CD4-positive, alpha-beta T cell (primary cell): ENCODE data around the gene SEMA4D. TPM values are rescaled to one million over a fixed set of nuclear protein-coding genes. Genes with fewer than 3 reads are reported as not detected.

Source experiments
- ATAC-seq: fragments of 200-7000 bp; cut with Tn5 transposase; one replicate; pipeline ENCODE4 v1.10.0; 2022; ENCODE audit warnings: mild to moderate bottlenecking; ENCODE audit not compliant: poor library complexity
- CTCF ChIA-PET: fragments of 350-600 bp; sonication (Branson Sonifier 250); formaldehyde crosslinking; loops from one replicate; lab custom pipeline; 2021; ENCODE audit warnings: antibody characterized with exemption, inconsistent platforms; lab: Charles Lee
- POLR2A ChIA-PET: fragments of 350-600 bp; sonication (Branson Sonifier 250); formaldehyde crosslinking; loops from one replicate; lab custom pipeline; 2021; ENCODE audit warnings: antibody characterized with exemption, inconsistent platforms; lab: Charles Lee
- DNase-seq, 14 experiments: peaks; one replicate each; pipeline ENCODE4 v3.0.0-alpha.2; 2013 to 2020; ENCODE audit warnings: mixed read lengths in 2 of 14
- H3K27ac ChIP-seq, 2 donors: one replicate each; pipeline versions ENCODE4 v1.5.1 to v1.7.0; 2013; ENCODE audit warnings: low read length in 2 of 2, low read depth in 1 of 2, mild to moderate bottlenecking in 1 of 2
- H3K27me3 ChIP-seq, 2 experiments: 1 replicate in 1 of 2; 2 replicates in 1 of 2; pipeline versions ENCODE4 v1.6.1 to v1.7.0; 2013; ENCODE audit warnings: low read length in 2 of 2, control low read depth in 1 of 2, mild to moderate bottlenecking in 1 of 2, moderate library complexity in 1 of 2; ENCODE audit not compliant: insufficient read depth in 2 of 2, control insufficient read depth in 1 of 2
- H3K36me3 ChIP-seq: one replicate; pipeline ENCODE4 v1.6.1; 2013; ENCODE audit warnings: low read length, control low read depth; ENCODE audit not compliant: insufficient read depth
- H3K4me1 ChIP-seq: one replicate; pipeline ENCODE4 v1.6.1; 2013; ENCODE audit warnings: low read length, control low read depth; ENCODE audit not compliant: insufficient read depth
- H3K4me3 ChIP-seq: one replicate; pipeline ENCODE4 v1.5.1; 2013; ENCODE audit warnings: mild to moderate bottlenecking, low read length, moderate library complexity
- H3K9me3 ChIP-seq, 2 experiments: 1 replicate in 1 of 2; 2 replicates in 1 of 2; pipeline versions ENCODE4 v1.6.1 to v1.7.0; 2013; ENCODE audit warnings: low read length in 2 of 2, mild to moderate bottlenecking in 2 of 2, control low read depth in 1 of 2, moderate library complexity in 1 of 2; ENCODE audit not compliant: control insufficient read depth in 1 of 2, insufficient read depth in 1 of 2
- H3K27ac Mint-ChIP-seq: one replicate; pipeline ENCODE4 v1.8.0; 2020; ENCODE audit warnings: mixed read lengths
- H3K27me3 Mint-ChIP-seq: one replicate; pipeline ENCODE4 v1.8.0; 2021; ENCODE audit warnings: mixed read lengths
- H3K36me3 Mint-ChIP-seq: one replicate; pipeline ENCODE4 v1.8.0; 2021; ENCODE audit warnings: low read depth, mixed read lengths
- H3K4me1 Mint-ChIP-seq: one replicate; pipeline ENCODE4 v1.8.0; 2021; ENCODE audit warnings: low read depth, mixed read lengths
- H3K4me3 Mint-ChIP-seq: one replicate; pipeline ENCODE4 v1.8.0; 2020; ENCODE audit warnings: mild to moderate bottlenecking, mixed read lengths
- H3K9me3 Mint-ChIP-seq: one replicate; pipeline ENCODE4 v1.8.0; 2020; ENCODE audit warnings: mixed read lengths
- CTCF ChIP-seq: fragments of 200-600 bp; IDR thresholded peaks from one replicate; pipeline ENCODE4 v1.8.0; 2022; ENCODE audit warnings: antibody characterized with exemption, mild to moderate bottlenecking
- intact Hi-C, 2 experiments: fragments of 100-400 bp; cut with DNase I in 1 of 2; cut with micrococcal nuclease in 1 of 2; formaldehyde crosslinking; loops; one replicate each; pipeline versions ENCODE4 v1.15.1 to v1.9.0; 2023 to 2025; cut with DNase I, micrococcal nuclease
- total RNA-seq, 174 experiments: library from RNA in 2 of 174; stranded (reverse) in 2 of 174; gene quantifications; one replicate each; pipeline ENCODE4 v1.2.3 and lab custom pipeline; 2021 to 2026

Gene SEMA4D
- total RNA-seq, 2 experiments from 2014 or later, result 399 to 430 TPM

- H3K4me3 ChIP-seq, result no peak overlapping the region
- no peaks in the 10 kb centered on the region for H3K27me3 Mint-ChIP-seq
- TF ChIP-seq CTCF, result no peak
- H3K4me3 Mint-ChIP-seq, result no peak overlapping the region
- no peaks in the 10 kb centered on the region for H3K27me3 ChIP-seq
- POLR2A ChIA-PET, result interaction anchor here (0.9 to 1.2 kb wide), 2 partner anchors 20 to 23 kb away, joined by 3 read pairs; no protein-coding TSS in a partner anchor
- H3K4me1 ChIP-seq, result peaks cover 26% of the 10 kb centered on the region
- ATAC-seq (no peak), DNase-seq (no peak)
- intact Hi-C loops, result no loop called here
- H3K27ac ChIP-seq, result no peak overlapping the region
- peaks cover 70% of the 10 kb centered on the region for H3K4me1 Mint-ChIP-seq
- H3K36me3 ChIP-seq, result no peaks in the 10 kb centered on the region
- H3K27ac Mint-ChIP-seq, result no peak overlapping the region
- no peaks in the 10 kb centered on the region for H3K36me3 Mint-ChIP-seq
- CTCF ChIA-PET, result interaction anchor here (1.4 kb wide), 1 partner anchor 10 kb away, joined by 5 read pairs; no protein-coding TSS in a partner anchor
- no peaks in the 10 kb centered on the region for H3K9me3 Mint-ChIP-seq
- H3K9me3 ChIP-seq, result no peaks in the 10 kb centered on the region
These were observed 14.5 kb upstream of the SEMA4D start for GRCh38 chr9:89512382-89512781.

- no peak for DNase-seq
- Mint-ChIP-seq H3K36me3 (no peaks in the 10 kb centered on the region), H3K4me1 (peaks cover 77% of the 10 kb centered on the region), H3K27ac (peak overlapping the region; percentile 77), H3K4me3 (no peak overlapping the region), H3K27me3 (no peaks in the 10 kb centered on the region), H3K9me3 (no peaks in the 10 kb centered on the region)
- Histone ChIP-seq H3K9me3 (no peaks in the 10 kb centered on the region), H3K27me3 (no peaks in the 10 kb centered on the region), H3K27ac (no peak overlapping the region), H3K4me3 (no peak overlapping the region), H3K36me3 (no peaks in the 10 kb centered on the region), H3K4me1 (peaks cover 33% of the 10 kb centered on the region)
- TF ChIP-seq CTCF, result no peak
- CTCF ChIA-PET, result interaction anchor here (2.1 to 2.4 kb wide), 2 partner anchors 40 to 80 kb away, joined by 11 to 12 read pairs; no protein-coding TSS in a partner anchor
- intact Hi-C loops, result no loop called here
- POLR2A ChIA-PET, result interaction anchor here (0.7 to 2.1 kb wide), 6 partner anchors 11 to 92 kb away, joined by 3 to 7 read pairs (median 3); partner anchors contain the start of gene SEMA4D
- ATAC-seq, result no peak
These were observed 11.2 kb upstream of the SEMA4D start for GRCh38 chr9:89508951-89509615.

DNA sequence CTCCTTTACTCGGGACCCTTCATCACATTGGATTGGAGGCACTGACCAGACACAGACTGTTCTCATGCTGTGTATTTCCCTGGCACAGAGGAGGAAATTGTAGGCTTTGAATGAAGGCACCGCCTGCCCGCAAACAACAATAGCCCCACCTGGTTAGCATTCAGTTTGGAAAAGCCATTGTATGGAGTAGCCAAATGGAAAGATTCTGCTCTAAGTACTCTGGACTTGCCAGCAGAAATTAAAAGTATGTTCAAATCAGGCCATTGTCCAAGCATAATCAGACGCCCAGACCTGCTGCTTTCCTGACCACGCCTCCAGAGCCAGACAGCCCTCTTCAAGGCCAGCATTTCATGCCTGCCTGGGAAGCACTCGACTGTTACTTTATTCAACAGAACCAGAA, 8.0 kb upstream of the SEMA4D start:
- Histone ChIP-seq H3K4me1 (peaks cover 54% of the 10 kb centered on the region), H3K4me3 (no peak overlapping the region), H3K9me3 (no peaks in the 10 kb centered on the region), H3K27ac (no peak overlapping the region), H3K27me3 (no peaks in the 10 kb centered on the region), H3K36me3 (no peaks in the 10 kb centered on the region)
- intact Hi-C loops, result no loop called here
- ChIA-PET POLR2A (interaction anchor here (1.3 kb wide), 1 partner anchor 9 kb away, joined by 3 read pairs; no protein-coding TSS in a partner anchor), CTCF (interaction anchor here (1.9 kb wide), 1 partner anchor 43 kb away, joined by 7 read pairs; no protein-coding TSS in a partner anchor)
- no peak for TF ChIP-seq CTCF
- no peaks in the 10 kb centered on the region for H3K36me3 Mint-ChIP-seq
- no peak overlapping the region for H3K4me3 Mint-ChIP-seq
- H3K9me3 Mint-ChIP-seq, result no peaks in the 10 kb centered on the region
- no peaks in the 10 kb centered on the region for H3K27me3 Mint-ChIP-seq
- H3K4me1 Mint-ChIP-seq, result peaks cover 85% of the 10 kb centered on the region
- no peak for DNase-seq
- no peak for ATAC-seq
- no peak overlapping the region for H3K27ac Mint-ChIP-seq
